Measurements from ENCODE around the gene ANKLE1.
A peak's percentile ranks its signal among the peaks of the same experiment; 100 is the strongest.

Gene ANKLE1

DNA sequence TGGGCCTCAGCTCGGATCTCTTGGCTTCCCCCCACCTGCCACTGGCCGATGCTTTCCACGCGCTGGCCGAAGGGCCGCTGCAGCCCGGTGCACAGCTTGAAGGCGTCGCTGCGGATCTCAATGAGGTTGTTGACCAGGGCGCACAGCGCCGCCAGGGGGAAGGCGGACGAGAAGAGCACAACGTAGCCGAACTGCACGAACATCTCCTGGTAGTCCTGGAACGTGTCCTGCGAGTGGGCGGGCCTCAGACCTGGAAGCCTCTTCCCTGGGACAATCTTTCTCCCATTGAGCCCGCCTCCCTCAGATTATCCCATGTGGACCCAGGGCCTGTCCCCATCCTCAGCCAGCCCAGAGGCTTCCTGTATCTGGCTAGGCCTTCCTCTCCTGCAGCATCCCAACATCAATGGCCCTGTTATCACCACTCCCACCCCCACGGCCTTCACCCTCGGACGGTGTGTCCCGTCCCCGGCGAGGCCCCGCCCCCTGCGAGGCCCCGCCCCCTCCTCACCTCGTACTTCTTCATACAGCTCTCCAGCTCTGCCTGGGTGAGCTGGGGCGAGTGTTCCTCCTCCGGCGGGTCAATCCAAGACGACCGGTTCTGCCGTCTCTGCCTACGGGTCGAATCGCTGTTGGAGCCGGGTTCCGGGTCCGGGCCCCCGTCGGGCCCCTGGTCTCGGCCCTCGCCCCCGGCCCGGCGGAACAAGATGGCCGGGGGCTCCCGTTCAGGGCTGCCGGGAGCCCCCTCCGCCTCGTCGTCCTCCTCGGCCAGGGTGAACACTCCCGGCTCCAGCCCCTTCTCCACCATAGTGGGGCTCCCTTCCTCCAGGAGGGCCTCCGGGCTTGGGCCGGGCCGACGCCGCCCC lies 46.2 kb downstream of the ANKLE1 start:
- ChIA-PET POLR2A (interaction anchor here (0.6 kb wide), 3 partner anchors 613 to 1864 kb away, joined by 4 to 6 read pairs (median 5); no protein-coding TSS in a partner anchor), CTCF (interaction anchor here (1.1 kb wide), 1 partner anchor 58 kb away, joined by 3 read pairs; no protein-coding TSS in a partner anchor)
- TF ChIP-seq, protein P1, sequence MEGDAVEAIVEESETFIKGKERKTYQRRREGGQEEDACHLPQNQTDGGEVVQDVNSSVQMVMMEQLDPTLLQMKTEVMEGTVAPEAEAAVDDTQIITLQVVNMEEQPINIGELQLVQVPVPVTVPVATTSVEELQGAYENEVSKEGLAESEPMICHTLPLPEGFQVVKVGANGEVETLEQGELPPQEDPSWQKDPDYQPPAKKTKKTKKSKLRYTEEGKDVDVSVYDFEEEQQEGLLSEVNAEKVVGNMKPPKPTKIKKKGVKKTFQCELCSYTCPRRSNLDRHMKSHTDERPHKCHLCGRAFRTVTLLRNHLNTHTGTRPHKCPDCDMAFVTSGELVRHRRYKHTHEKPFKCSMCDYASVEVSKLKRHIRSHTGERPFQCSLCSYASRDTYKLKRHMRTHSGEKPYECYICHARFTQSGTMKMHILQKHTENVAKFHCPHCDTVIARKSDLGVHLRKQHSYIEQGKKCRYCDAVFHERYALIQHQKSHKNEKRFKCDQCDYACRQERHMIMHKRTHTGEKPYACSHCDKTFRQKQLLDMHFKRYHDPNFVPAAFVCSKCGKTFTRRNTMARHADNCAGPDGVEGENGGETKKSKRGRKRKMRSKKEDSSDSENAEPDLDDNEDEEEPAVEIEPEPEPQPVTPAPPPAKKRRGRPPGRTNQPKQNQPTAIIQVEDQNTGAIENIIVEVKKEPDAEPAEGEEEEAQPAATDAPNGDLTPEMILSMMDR (IDR thresholded peaks at IDR 0.05; ENCODE audit: control extremely low read depth, extremely low read depth, low read depth, missing control alignments) = no peak
- peak; percentile 81 for DNase-seq (ENCODE audit: extremely low spot score)

DNA sequence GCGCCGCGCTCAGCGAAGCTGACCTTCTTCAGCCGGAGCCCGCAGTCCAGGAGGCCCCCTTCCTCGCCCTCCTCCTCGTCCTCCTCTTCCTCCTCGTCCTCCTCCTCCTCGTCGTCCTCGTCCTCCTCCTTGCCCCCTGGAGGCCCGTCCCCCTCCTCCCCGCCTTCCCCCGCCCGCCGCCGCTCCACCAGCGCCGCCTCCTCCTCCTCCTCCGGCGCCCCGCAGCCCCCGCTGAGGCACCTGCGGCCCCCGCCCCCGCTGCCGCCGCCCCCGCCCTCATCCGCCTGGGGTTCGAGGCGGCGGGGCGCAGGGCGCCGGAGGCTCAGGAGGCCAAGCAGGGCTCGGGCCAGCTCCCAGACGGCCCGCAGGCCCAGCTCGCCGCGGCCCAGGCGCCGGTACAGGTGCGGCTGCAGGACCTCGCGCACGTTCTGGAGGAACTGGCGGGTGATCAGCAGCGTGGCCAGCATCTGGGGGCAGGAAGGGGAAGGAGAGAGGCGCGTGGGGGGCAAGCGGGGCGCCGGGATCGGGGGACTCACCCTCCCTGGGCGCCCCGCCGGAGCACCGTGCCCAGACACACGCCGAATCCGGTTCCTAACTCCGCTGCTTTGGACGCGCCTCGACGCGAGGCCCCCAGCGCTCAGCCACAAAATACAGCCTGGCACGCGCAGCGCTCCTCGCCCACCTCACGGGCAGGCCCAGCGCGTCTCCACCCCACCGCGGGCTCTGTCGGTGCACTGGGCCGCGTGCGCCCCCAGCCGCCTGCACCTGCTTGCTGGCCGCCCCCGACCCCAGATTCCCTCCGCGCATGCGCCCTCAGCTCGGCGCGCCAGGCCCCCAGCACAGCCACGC lies 47.0 kb downstream of the ANKLE1 start:
- TF ChIP-seq, protein P1 (IDR thresholded peaks at IDR 0.05; ENCODE audit: control extremely low read depth, extremely low read depth, low read depth, missing control alignments) = no peak
- POLR2A ChIA-PET = interaction anchor here (0.6 kb wide), 3 partner anchors 614 to 1865 kb away, joined by 4 to 6 read pairs (median 5); no protein-coding TSS in a partner anchor
- CTCF ChIA-PET = interaction anchor here (1.1 kb wide), 1 partner anchor 57 kb away, joined by 3 read pairs; no protein-coding TSS in a partner anchor
- DNase-seq (ENCODE audit: extremely low spot score) = no peak

DNA sequence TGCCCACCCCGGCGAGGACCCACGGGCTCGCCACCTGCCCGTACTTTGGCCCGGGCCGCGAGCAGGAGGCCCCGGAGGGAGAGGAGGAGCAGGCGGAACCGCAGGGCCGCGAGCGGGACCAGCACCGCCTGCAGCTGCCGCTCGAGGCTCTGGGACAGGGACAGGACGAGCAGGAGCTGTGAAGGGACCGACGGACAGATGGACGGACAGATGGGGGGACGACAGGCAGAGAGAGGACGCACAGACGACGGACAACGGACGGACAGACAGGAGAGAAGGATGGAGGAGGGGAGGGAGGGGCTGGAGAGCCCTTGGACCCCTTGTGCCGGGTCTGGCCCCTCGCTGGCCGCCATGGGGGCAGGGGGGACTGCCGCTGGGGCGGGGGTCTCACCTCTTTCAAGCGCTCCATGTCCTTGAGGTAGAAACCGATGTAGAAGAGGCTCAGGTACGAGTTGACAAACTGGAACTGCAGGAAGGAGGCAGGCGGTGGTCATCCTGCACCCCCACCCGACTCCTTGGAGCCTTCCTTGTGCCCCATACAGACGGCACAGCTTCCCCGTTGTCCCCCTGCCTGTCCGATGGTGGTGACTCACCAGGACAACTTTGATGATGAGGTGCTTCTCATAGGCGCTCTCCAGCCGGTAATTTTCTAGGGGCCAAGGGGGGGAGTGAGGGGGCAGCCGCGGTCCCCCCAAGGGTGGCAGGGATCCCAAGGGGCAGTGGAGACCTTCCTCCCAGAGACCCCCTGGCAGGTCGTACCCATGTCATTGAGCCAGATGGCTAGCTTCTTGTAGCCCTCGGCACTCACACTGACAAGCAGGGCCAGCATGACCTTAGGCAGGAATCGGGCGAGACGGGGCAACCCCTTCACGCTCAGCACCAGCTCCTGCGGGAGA lies 47.9 kb downstream of the ANKLE1 start:
- TF ChIP-seq, protein P1 (IDR thresholded peaks at IDR 0.05; ENCODE audit: control extremely low read depth, extremely low read depth, low read depth, missing control alignments) = no peak
- DNase-seq (ENCODE audit: extremely low spot score) = no peak
- POLR2A ChIA-PET = no interaction called here
- CTCF ChIA-PET = interaction anchor here (1.0 to 1.1 kb wide), 2 partner anchors 16 to 56 kb away, joined by 3 read pairs; no protein-coding TSS in a partner anchor

DNA sequence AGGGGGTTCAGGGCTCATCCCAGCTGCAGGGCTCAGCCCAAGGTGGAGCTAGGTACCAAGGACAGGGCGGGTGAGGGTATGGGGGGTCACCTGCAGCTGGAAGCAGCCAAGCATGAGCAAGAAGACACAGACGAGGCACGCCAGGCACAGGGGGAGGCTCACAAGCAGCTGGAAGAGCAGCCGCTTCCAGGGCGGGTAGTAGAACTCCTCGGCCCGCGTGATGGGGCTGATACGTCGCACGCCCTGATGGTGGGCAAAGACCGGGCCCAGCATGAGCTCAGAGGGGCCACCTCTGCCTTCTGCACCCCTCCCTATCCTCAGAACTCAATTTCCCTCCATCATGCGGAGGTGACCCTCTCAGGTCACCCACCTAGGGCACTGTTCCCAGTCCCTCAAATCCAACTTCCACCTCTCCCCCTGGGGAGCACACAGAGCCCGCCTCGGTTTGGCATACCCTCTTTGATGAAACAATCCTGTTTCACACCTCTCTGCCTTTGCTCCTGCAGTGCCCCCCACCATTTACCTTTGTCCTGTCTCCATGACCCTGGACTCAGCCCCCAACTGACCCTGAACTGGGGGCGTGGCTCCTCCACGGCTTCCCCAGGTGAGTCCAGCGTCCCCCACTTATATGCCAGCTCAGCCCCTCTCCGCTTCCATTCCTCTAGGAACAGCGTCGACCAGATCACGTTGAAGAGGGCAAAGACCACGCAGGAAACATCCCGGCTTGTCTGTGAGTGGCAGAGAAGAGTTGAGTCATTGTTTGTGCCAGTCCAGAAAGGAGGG lies 48.8 kb downstream of the ANKLE1 start:
- ChIA-PET CTCF (interaction anchor here (1.0 to 1.8 kb wide), 4 partner anchors 15 to 61 kb away, joined by 3 to 5 read pairs (median 3); partner anchors contain the start of gene ABHD8), POLR2A (interaction anchor here (0.5 kb wide), 1 partner anchor 13 kb away, joined by 6 read pairs; no protein-coding TSS in a partner anchor)
- TF ChIP-seq, protein P1 (IDR thresholded peaks at IDR 0.05; ENCODE audit: control extremely low read depth, extremely low read depth, low read depth, missing control alignments) = no peak
- DNase-seq (ENCODE audit: extremely low spot score) = no peak

DNA sequence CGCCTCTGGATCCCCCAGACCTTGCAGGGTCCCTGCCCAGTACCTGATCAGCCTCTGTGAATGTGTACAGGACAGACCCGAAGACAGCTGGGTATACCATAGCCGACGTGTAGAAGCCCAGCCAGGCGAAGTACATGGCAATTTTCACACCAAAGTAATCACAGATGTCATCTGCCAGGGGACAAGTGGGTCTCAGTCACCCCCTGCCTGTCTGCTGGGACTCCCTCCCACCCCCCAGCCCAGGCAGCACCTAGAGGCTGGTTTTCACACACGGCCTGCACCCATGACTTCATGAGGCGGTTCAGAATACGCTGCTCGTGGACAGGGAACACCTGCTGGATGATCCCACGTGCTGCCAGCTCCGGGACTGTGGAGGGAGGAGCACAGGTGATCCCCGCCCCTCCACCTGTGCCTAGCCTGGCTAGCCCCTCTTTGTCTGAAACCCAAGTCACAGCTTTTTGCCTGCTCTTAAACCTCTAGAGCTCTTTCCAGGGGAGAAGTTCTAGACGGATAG lies 49.4 kb downstream of the ANKLE1 start:
- ChIA-PET POLR2A (interaction anchor here (0.5 to 1.7 kb wide), 2 partner anchors 9 to 12 kb away, joined by 4 to 6 read pairs; no protein-coding TSS in a partner anchor), CTCF (interaction anchor here (1.0 to 1.8 kb wide), 3 partner anchors 26 to 61 kb away, joined by 3 to 5 read pairs (median 3); partner anchors contain the start of gene ABHD8)
- TF ChIP-seq, protein P1 (IDR thresholded peaks at IDR 0.05; ENCODE audit: control extremely low read depth, extremely low read depth, low read depth, missing control alignments) = no peak
- no peak for DNase-seq (ENCODE audit: extremely low spot score)
